ENCODE data around the gene SLC17A2. TPM values are rescaled to one million over a fixed set of nuclear protein-coding genes. Genes with fewer than 3 reads are reported as not detected.

SLC17A2 gene
- total and polyA plus RNA-seq, 2 of the 13 experiments (the other 11 are each of a cell fraction or from before 2014, with no cell fraction given), result 11.2 to 32.4 TPM

DNA sequence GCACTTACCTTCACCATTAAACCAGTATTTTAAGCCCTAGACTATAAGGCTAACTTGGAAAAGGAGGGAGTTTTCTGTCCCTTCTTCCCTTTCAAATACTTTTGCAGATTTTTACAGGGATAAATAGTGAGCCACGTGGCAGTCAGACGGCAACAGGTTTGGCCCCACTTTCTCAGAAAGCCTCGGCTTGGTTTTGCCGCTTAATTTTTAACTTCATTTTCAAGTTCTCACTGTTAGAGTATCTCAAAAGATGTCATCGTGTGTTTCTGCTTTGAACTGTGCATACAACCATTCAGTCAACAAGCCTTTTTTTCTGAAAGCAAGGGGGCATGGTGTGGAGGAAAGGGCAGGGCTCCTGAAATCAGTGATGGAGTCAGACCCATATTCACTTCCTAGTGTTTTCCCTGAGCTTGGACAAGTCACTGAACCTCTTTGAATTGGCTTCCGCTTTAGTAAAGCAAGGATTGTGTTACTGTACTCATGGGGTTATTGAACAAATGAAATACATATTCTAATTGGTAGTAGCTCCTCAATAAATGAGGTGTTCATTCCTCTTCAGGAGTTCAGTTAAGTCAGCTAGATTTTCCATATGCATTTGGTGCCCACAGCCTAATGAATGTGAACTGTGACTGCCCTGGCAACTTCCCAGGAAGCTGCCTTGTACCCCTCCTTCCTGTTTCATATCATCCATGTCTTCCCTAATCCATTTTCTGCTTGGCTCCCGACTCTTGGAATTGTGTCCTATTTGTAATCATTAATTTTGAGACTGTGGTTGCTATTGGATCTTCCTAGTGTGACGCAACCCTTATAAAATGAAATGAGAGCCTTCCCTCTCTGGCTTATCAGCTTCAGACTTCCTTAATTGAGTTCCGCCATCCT is at the start of gene SLC17A2 (continued):
- TF ChIP-seq ZFP37 (CRISPR knock-in tag; IDR thresholded peaks at IDR 0.05; ENCODE audit: borderline replicate concordance) (0 out of 2 replicates have a peak, but pooled peaks have one; percentile 31), RFXAP (CRISPR knock-in tag; IDR thresholded peaks at IDR 0.05; ENCODE audit: borderline replicate concordance) (no peak), KLF6 (CRISPR knock-in tag; IDR thresholded peaks at IDR 0.05) (no peak; the same call in 1 of the 2 replicates), ZNF282 (IDR thresholded peaks at IDR 0.05; ENCODE audit: partially characterized antibody) (no peak), HNRNPH1 (optimal IDR thresholded peaks at IDR 0.05; ENCODE audit: low read depth, low read length) (no peak), ZNF253 (CRISPR knock-in tag; IDR thresholded peaks at IDR 0.05; ENCODE audit: borderline replicate concordance) (no peak), MEF2D (CRISPR knock-in tag; IDR thresholded peaks at IDR 0.05) (peak; percentile 49; the same call in 1 of the 2 replicates), NFRKB (IDR thresholded peaks at IDR 0.05) (no peak), SALL1 (CRISPR knock-in tag; IDR thresholded peaks at IDR 0.05) (peak; percentile 73; the same call in 1 of the 2 replicates), JDP2 (CRISPR knock-in tag; IDR thresholded peaks at IDR 0.05; ENCODE audit: borderline replicate concordance) (no peak), FOXK1 (CRISPR knock-in tag; IDR thresholded peaks at IDR 0.05; ENCODE audit: borderline replicate concordance, low read depth) (peak; percentile 88), PRMT3 (CRISPR knock-in tag; IDR thresholded peaks at IDR 0.05; ENCODE audit: borderline replicate concordance, low read depth) (no peak), ZFP1 (CRISPR knock-in tag; IDR thresholded peaks at IDR 0.05) (no peak), ZNF451 (CRISPR knock-in tag; IDR thresholded peaks at IDR 0.05) (no peak), ZNF382 (CRISPR knock-in tag; IDR thresholded peaks at IDR 0.05; ENCODE audit: borderline replicate concordance) (no peak), NCOA2 (CRISPR knock-in tag; IDR thresholded peaks at IDR 0.05) (peak; percentile 78), ZNF530 (CRISPR knock-in tag; IDR thresholded peaks at IDR 0.05; ENCODE audit: low read depth) (no peak), SRSF9 (IDR thresholded peaks at IDR 0.05; ENCODE audit: borderline replicate concordance, insufficient read depth, low read depth, low read length, poor library complexity, severe bottlenecking) (no peak)
- TF ChIP-seq, protein P1, sequence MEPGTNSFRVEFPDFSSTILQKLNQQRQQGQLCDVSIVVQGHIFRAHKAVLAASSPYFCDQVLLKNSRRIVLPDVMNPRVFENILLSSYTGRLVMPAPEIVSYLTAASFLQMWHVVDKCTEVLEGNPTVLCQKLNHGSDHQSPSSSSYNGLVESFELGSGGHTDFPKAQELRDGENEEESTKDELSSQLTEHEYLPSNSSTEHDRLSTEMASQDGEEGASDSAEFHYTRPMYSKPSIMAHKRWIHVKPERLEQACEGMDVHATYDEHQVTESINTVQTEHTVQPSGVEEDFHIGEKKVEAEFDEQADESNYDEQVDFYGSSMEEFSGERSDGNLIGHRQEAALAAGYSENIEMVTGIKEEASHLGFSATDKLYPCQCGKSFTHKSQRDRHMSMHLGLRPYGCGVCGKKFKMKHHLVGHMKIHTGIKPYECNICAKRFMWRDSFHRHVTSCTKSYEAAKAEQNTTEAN (CRISPR knock-in tag; conservative IDR thresholded peaks at IDR 0.05), result no peak; the same call in 1 of the 2 replicates
- TF ChIP-seq, protein P2, sequence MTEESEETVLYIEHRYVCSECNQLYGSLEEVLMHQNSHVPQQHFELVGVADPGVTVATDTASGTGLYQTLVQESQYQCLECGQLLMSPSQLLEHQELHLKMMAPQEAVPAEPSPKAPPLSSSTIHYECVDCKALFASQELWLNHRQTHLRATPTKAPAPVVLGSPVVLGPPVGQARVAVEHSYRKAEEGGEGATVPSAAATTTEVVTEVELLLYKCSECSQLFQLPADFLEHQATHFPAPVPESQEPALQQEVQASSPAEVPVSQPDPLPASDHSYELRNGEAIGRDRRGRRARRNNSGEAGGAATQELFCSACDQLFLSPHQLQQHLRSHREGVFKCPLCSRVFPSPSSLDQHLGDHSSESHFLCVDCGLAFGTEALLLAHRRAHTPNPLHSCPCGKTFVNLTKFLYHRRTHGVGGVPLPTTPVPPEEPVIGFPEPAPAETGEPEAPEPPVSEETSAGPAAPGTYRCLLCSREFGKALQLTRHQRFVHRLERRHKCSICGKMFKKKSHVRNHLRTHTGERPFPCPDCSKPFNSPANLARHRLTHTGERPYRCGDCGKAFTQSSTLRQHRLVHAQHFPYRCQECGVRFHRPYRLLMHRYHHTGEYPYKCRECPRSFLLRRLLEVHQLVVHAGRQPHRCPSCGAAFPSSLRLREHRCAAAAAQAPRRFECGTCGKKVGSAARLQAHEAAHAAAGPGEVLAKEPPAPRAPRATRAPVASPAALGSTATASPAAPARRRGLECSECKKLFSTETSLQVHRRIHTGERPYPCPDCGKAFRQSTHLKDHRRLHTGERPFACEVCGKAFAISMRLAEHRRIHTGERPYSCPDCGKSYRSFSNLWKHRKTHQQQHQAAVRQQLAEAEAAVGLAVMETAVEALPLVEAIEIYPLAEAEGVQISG (CRISPR knock-in tag; IDR thresholded peaks at IDR 0.05), result peak; percentile 24; the same call in 1 of the 2 replicates
- TF ChIP-seq, protein P3, sequence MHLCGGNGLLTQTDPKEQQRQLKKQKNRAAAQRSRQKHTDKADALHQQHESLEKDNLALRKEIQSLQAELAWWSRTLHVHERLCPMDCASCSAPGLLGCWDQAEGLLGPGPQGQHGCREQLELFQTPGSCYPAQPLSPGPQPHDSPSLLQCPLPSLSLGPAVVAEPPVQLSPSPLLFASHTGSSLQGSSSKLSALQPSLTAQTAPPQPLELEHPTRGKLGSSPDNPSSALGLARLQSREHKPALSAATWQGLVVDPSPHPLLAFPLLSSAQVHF (CRISPR knock-in tag; IDR thresholded peaks at IDR 0.05), result no peak
- TF ChIP-seq, protein P4, sequence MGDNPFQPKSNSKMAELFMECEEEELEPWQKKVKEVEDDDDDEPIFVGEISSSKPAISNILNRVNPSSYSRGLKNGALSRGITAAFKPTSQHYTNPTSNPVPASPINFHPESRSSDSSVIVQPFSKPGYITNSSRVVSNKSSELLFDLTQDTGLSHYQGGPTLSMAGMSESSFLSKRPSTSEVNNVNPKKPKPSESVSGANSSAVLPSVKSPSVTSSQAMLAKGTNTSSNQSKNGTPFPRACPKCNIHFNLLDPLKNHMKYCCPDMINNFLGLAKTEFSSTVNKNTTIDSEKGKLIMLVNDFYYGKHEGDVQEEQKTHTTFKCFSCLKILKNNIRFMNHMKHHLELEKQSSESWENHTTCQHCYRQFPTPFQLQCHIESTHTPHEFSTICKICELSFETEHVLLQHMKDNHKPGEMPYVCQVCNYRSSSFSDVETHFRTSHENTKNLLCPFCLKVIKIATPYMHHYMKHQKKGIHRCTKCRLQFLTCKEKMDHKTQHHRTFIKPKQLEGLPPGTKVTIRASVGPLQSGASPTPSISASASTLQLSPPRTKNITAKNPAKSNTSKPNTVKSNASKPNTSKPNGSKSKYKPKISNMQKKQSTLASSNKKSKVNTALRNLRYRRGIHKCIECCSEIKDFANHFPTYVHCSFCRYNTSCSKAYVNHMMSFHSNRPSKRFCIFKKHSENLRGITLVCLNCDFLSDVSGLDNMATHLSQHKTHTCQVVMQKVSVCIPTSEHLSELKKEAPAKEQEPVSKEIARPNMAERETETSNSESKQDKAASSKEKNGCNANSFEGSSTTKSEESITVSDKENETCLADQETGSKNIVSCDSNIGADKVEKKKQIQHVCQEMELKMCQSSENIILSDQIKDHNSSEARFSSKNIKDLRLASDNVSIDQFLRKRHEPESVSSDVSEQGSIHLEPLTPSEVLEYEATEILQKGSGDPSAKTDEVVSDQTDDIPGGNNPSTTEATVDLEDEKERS (CRISPR knock-in tag; IDR thresholded peaks at IDR 0.05), result peak; percentile 85; the same call in 1 of the 2 replicates
